MM.1S (cell line): ENCODE results near the gene HASPIN.
A peak's percentile ranks its signal among the peaks of the same experiment; 100 is the strongest.

Experiments
- DNase-seq: peaks from one replicate; pipeline ENCODE4 v3.0.0-alpha.2; 2015
- H2AFZ ChIP-seq: fragments of 300-600 bp; sonication (generic); 2 replicates; pipeline ENCODE4 v1.6.0; 2016; ENCODE audit warnings: antibody characterized with exemption, low read length
- H3F3A ChIP-seq: fragments of 300-600 bp; sonication (generic); 2 replicates; pipeline ENCODE4 v1.6.1; 2016; ENCODE audit warnings: mild to moderate bottlenecking, antibody characterized with exemption, low read length, moderate library complexity, mixed read lengths; ENCODE audit not compliant: insufficient read depth
- H3K27ac ChIP-seq: fragments of 300-600 bp; sonication (generic); 2 replicates; pipeline ENCODE4 v1.5.1; 2016; ENCODE audit warnings: mild to moderate bottlenecking, low read length
- H3K27me3 ChIP-seq: fragments of 300-600 bp; sonication (generic); replicated peaks from 2 replicates; pipeline ENCODE4 v1.6.0; 2016; ENCODE audit warnings: low read length; ENCODE audit not compliant: insufficient read depth
- H3K36me3 ChIP-seq: fragments of 300-600 bp; sonication (generic); replicated peaks from 2 replicates; pipeline ENCODE4 v1.6.1; 2016; ENCODE audit warnings: mild to moderate bottlenecking, low read length, mixed read lengths; ENCODE audit not compliant: insufficient read depth
- H3K4me1 ChIP-seq: fragments of 300-600 bp; sonication (generic); 2 replicates; pipeline ENCODE4 v1.6.1; 2016; ENCODE audit warnings: low read length, mixed read lengths
- H3K4me2 ChIP-seq: fragments of 300-600 bp; sonication (generic); 2 replicates; pipeline ENCODE4 v1.6.0; 2016; ENCODE audit warnings: low read depth, low read length
- H3K4me3 ChIP-seq: fragments of 300-600 bp; sonication (generic); 2 replicates; pipeline ENCODE4 v1.5.1; 2016; ENCODE audit warnings: low read length, mixed read lengths
- H3K79me2 ChIP-seq: fragments of 300-600 bp; sonication (generic); 2 replicates; pipeline ENCODE4 v1.6.1; 2016; ENCODE audit warnings: mixed run types, low read length, mixed read lengths
- H3K9ac ChIP-seq: fragments of 300-600 bp; sonication (generic); 2 replicates; pipeline ENCODE4 v1.6.1; 2016; ENCODE audit warnings: low read length, mixed read lengths
- H3K9me2 ChIP-seq: fragments of 300-600 bp; sonication (generic); replicated peaks from 2 replicates; pipeline ENCODE4 v1.6.1; 2016; ENCODE audit warnings: mild to moderate bottlenecking, low read length, mixed read lengths; ENCODE audit not compliant: insufficient read depth
- H3K9me3 ChIP-seq: fragments of 300-600 bp; sonication (generic); replicated peaks from 2 replicates; pipeline ENCODE4 v1.6.1; 2016; ENCODE audit warnings: mild to moderate bottlenecking, low read length, mixed read lengths; ENCODE audit not compliant: insufficient read depth
- H4K20me1 ChIP-seq: fragments of 300-600 bp; sonication (generic); 2 replicates; pipeline ENCODE4 v1.6.1; 2016; ENCODE audit warnings: mild to moderate bottlenecking, low read length, moderate library complexity, mixed read lengths; ENCODE audit not compliant: insufficient read depth
- CTCF ChIP-seq: fragments of 300-600 bp; sonication (generic); IDR thresholded peaks from 2 replicates; pipeline ENCODE4 v1.5.1; 2016; ENCODE audit warnings: antibody characterized with exemption, low read length, mixed read lengths
- EZH2 ChIP-seq: fragments of 300-600 bp; sonication (generic); optimal IDR thresholded peaks from 2 replicates; pipeline ENCODE3; 2017; ENCODE audit warnings: low read depth, mild to moderate bottlenecking, antibody characterized with exemption, low read length, mixed read lengths
- EZH2phosphoT487 ChIP-seq: fragments of 300-600 bp; sonication (generic); IDR thresholded peaks from 2 replicates; pipeline ENCODE4 v1.6.1; 2018; ENCODE audit warnings: antibody characterized with exemption, low read length

HASPIN gene

GRCh38 chr17:3754458-3755334, 31.0 kb downstream of the HASPIN start:
- no peaks in the 10 kb centered on the region for H3K9me2 ChIP-seq
- peak; percentile 30 for DNase-seq
- H3K4me1 ChIP-seq, result peaks cover 4% of the 10 kb centered on the region; the same call in 1 of the 2 replicates
- H3F3A ChIP-seq, result no peaks in the 10 kb centered on the region
- H4K20me1 ChIP-seq, result no peaks in the 10 kb centered on the region
- no peak overlapping the region; the same call in 1 of the 2 replicates for H3K4me2 ChIP-seq
- H3K9me3 ChIP-seq, result no peaks in the 10 kb centered on the region
- H3K36me3 ChIP-seq, result no peaks in the 10 kb centered on the region
- no peak overlapping the region for H3K27ac ChIP-seq
- H3K4me3 ChIP-seq, result peak overlapping the region; percentile 28; the same call in 1 of the 2 replicates
- H3K9ac ChIP-seq, result no peak overlapping the region
- no peaks in the 10 kb centered on the region for H3K79me2 ChIP-seq
- H3K27me3 ChIP-seq, result no peaks in the 10 kb centered on the region
- peak overlapping the region; percentile 58; the same call in 1 of the 2 replicates for H2AFZ ChIP-seq
- TF ChIP-seq EZH2 (no peak), EZH2phosphoT487 (no peak), CTCF (no peak)

- Histone ChIP-seq H3K79me2 (no peaks in the 10 kb centered on the region), H3K27me3 (no peaks in the 10 kb centered on the region), H3K9ac (no peak overlapping the region), H3K4me2 (no peak overlapping the region; the same call in 1 of the 2 replicates), H4K20me1 (no peaks in the 10 kb centered on the region), H3K9me2 (no peaks in the 10 kb centered on the region), H3F3A (no peaks in the 10 kb centered on the region), H3K4me3 (peak overlapping the region; percentile 28; the same call in 1 of the 2 replicates), H3K27ac (no peak overlapping the region), H3K4me1 (peaks cover 4% of the 10 kb centered on the region; the same call in 1 of the 2 replicates), H3K9me3 (no peaks in the 10 kb centered on the region), H2AFZ (peak overlapping the region; percentile 58; the same call in 1 of the 2 replicates), H3K36me3 (no peaks in the 10 kb centered on the region)
- DNase-seq, result no peak
- no peak for TF ChIP-seq EZH2
- TF ChIP-seq CTCF, result no peak
- no peak for TF ChIP-seq EZH2phosphoT487
Observed at GRCh38 chr17:3755335-3756030, 31.8 kb downstream of the HASPIN start.

GRCh38 chr17:3759597-3760216, 36.0 kb downstream of the HASPIN start:
- Histone ChIP-seq H3K79me2 (no peaks in the 10 kb centered on the region), H3K4me1 (no peaks in the 10 kb centered on the region), H3F3A (no peaks in the 10 kb centered on the region), H3K36me3 (no peaks in the 10 kb centered on the region), H3K4me3 (no peak overlapping the region), H3K27me3 (no peaks in the 10 kb centered on the region), H3K9me2 (no peaks in the 10 kb centered on the region), H3K9me3 (no peaks in the 10 kb centered on the region), H3K9ac (no peak overlapping the region), H3K4me2 (no peak overlapping the region), H3K27ac (no peak overlapping the region), H2AFZ (no peak overlapping the region), H4K20me1 (no peaks in the 10 kb centered on the region)
- DNase-seq, result no peak
- TF ChIP-seq EZH2phosphoT487, result no peak
- no peak for TF ChIP-seq CTCF
